GM21619 (cell line): Measurements from ENCODE around the gene TBC1D9B.
"Not testable (repeated sequence)": the region's sequence is repeated elsewhere in the genome, so short reads cannot be mapped to it uniquely, and the experiment has no call there.

Source experiments
- ATAC-seq: cut with Tn5 transposase; IDR thresholded peaks from one replicate; pipeline ENCODE4 v1.9.1; 2021; ENCODE audit not compliant: unreplicated experiment

Gene TBC1D9B

DNA sequence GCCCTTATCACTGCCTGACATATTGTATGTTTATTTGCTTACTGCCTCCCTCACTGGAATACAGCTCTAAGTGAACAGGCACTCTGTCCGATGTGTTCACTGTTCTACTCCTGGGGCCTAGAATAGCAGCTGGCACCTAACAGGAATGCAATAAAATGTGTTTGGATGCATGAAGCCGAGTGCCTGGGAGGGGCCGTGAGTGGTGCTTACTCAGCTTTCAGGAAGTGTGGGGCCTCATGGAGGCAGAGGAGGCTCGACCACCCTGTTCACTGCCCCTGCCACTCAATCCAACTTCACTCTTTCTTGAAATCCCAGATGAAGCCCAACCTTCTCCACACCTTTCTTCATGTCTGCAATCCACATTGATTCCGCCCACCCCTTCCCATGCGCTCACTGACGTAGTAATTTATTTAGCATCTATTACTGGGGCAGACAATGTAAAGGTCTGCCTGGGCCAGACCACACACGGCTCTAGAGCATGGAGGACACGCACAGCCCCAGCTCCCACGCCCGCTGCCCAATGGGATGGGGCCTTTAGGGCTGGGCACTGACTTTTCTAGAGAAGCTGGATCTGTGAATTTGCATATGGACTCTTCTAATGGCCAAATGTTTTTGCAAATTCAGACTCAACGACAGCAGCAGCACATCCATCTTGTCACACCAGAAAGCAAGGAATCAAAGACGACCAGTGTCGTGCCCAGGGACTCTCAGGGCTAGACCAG, 21.3 kb downstream of the TBC1D9B start:
- no peak for ATAC-seq

DNA sequence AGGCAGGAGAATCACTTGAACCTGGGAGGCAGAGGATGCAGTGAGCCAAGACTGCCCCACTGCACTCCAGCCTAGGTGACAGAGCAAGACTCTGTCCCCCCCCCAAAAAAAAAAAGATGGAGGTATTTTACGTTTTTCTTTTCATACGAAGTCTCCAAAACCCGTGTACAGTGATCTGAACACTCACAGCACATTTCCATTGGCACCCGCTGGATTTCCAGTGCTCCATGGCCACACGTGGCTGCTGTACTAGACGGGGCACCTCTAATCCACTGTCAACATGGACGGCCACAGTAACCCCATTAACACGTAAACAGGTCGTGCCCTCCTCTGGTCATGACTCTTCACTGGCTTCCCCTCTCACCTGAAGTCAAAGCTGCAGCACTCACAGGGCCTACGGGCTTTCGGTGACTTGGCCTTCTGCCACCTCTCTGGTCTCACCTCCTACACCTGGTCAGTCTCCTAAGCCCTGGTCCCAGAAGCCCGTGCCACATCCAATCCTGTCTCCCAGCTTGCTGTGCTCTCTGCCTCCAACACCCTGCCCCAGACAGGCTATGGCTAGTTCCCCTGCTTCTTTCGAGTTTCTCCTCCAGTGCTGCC, 22.1 kb downstream of the TBC1D9B start:
- no peak for ATAC-seq

DNA sequence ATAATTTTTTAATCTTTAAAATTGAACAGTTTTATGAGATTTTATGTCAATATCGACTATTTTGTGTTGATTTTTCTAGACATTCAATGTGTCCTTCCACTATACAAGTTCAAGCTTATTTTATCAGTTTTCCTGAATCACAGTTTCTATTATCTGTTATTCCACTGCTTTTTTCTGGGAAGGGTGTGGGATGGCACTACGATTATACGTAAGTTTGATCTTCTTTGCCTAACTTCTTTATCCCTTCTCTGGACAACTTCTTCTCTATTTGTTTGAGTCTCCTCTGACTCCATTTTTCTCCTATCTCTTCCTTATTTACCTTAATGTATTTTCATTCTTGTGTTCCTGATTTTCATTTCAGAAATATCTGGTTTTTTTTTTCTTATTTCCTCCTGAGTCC, 24.5 kb downstream of the TBC1D9B start:
- ATAC-seq: no peak

DNA sequence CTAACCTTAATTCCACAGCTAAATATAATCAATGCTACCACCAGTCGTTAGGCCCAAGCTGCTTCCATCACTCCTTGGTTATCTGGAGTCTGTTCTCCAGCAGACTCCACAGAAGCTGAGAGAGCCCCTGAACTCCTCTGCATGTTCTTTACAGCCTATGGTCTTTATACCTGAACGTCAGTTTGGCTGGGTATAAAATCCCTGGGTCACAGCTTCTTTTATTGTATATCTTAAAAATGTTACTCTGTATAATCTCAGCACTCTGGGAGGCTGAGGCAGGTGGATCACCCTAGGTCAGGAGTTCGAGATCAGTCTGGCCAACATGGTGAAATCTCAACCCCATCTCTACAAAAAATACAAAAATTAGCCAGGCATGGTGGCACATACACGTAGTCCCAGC, 25.4 kb downstream of the TBC1D9B start:
- ATAC-seq: no peak

DNA sequence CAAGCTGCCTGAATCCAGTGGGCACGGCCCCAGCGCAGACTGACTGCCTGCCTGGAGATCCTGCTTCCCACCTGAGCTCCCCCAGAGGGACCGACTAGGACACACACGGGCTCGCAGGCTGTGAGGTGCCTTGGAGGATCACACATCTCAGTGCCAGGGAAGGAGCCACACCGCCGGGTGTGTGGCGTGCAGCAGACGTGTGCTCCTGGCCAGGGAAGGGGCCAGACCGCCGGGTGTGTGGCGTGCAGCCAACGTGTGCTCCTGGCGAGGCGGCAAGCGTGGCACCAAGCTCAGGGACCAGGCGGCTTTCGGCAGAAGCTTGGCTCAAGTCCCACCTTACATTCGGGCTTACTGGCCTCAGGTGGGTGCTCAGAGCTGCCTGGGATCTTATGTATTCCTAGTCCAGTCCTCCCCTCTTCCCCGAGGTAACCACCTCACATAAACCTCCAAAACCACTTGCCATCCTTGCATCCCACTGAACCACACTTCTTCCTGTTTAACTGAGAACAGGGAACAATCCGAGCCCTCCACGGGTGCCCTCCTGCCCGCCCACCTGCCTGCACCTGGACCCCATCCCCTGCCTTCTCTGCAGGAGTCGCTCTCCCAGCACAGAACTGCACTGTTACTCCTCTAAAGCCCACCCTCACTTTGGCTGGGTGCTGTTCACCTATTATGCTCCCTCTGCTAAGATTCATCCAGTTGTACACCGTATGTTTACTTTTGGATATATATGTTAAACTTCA, 26.7 kb downstream of the TBC1D9B start:
- no peak for ATAC-seq

DNA sequence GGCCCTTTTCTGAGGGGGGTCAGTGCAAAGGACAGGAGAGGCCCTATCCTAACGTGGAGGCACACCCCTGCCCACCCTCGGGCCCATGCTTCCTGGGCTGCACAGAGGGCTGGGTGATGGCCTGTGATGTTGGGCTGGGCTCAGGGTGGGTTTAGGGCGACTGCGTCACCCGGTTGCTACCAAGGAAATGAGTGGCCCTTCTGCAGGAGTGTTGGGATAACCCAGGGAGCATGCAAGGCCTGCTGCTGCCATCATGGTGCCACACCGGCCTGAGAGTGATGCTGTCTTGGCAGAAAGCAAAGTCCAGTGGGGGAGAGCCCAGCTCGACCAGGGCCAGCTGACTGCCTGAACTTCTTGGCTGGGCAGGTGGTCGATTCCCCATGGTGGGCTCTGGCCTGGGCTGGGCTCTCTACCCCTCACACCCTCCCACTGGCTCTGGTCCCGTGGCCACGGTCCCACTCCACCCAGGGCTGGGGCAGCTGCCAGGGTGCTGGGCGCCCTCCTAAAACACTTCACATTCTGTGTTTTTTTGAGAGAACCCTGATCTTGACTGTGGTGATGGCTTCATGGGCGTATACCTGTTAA, 27.5 kb downstream of the TBC1D9B start:
- ATAC-seq: no peak

DNA sequence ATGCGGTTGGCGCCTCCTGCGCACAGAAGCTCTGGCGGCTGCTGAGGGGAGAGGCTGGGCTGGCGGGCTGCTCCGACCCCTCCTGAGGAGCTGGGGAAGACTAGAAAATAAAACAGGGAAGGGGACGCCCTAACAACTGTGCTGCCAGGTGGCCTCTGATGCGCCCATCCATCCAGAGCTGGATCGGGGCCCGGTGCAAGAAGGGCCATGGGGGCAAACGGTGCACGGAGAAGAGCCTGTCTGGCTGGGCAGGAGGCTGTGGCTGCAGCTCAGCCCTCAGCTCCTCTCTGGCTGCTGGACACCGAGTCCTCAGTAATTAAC, 28.0 kb downstream of the TBC1D9B start:
- ATAC-seq: no peak

DNA sequence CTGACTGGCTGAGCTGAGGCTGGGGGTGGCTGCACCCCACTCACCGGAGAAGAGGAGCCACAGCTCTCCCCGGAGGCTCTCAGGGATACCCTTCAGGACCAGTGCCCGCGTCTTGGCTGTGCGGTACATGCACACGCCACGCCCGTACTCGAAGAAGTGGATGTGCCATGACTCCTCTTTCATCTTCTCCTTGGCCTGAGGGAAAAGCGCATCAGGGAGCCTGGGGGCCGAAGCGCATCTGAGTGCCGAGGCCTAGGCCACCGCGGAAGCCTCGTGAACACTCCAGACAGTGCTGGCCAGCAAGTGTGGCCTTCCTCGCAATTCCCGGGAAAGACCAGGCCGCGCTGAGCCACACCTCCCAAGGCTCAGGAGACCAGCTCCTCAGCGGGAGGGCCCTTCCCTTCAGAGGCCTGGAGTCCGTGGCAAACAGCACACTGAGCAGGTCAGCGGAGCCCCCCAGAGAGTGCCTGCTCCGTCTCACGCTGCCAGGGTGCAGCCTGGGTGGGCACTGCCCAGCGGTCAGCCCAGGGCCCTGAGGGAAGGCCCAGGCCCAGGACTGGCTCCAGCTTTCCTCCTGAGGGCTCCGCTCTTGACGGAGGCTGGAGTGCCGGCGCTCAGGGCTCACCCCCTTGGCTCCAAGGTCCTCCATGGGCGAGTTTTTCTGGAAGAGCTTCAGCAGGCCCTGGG, 28.6 kb downstream of the TBC1D9B start:
- no peak for ATAC-seq

DNA sequence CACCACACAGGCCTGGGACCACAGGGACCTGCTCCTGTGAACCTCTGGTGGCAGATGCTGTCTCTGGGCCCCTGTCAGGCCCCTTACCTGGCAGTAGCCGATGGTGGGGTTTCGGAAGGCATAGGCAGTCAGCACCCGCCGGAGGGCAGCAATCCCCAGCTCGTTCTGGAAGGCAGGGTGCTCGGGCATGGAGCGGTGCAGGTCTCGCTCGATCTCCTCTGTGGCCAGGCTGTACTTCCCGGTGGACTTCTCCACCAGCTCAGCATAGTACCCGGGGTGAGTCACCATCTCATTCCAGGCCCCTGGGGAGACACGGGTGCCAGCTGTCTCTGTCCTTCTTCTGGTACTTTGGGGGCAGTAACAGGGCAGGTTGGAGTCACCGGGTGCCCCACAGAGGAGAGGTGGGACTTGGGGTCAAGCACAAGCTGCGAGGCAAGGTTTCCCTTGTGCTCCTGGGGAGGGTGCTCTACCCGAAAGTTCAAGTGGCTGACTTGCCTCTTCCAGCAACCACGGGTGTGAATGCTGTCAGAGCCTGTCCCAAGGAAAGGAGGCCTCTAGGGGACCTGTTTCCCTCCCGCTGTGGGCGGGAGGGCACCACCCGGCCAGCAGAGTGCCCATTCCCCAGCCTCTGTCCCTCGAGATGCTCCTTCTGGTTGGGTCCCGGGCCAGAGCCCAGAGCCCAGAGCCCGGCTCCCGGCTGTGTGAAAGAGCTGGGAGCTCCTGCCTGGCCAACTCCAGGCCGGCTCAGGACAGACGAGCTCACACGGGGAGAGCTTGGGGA, 29.3 kb downstream of the TBC1D9B start:
- ATAC-seq: no peak

DNA sequence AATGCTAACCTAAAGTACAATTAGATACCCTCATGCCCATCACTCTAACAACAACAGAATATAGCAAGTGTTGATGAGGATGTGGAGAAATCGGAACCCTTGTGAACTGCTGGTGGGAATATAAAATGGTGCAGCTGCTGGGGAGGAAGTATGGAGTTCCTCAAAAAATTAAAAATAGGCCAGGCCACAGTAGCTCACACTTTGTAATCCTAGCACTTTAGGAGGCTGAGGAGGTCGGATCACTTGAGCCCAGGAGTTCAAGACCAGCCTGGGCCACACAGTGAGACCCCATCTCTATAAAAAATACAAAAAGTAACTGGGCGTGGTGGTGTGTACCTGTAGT, 31.1 kb downstream of the TBC1D9B start:
- ATAC-seq: no peak

DNA sequence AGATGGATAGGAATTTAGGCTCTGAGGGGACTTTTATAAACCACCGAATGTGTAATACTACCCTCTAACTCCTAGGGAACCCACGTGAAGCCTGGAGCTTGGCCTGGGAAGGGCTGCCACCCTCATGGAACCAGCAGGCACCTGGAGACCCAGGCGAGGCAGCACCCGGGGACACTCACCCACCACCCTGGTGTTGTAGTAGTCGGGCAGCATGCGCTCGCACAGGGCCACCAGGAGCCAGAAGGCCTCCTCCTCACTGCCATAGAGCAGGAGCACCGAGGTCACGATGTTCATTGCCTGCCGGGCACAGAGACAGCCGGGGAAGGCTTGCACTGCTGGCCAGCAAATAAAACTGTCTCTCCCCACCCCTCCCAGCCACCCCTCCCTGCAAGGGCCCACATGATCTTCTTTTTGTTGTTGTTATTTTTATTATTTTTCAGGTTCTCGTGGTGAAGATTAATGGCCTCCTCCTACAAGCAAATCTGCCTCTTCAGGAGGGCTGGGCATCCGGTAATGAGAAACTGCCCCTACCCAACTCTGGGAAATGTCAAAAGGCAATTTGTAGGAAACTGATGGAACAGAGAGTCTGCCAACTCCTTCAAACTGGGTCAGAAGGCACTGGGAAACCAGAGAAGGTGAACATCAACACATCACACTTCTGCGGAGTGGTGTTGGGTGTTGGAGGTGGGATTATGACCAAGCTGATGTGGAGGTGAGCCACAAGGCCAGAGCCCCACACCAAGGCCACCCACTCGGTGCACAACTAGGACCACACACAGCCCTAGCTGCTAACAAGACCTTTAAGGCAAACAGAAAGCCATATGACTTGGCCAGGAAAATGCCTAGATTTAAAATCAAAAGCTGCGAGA, 31.7 kb downstream of the TBC1D9B start:
- ATAC-seq: no peak

DNA sequence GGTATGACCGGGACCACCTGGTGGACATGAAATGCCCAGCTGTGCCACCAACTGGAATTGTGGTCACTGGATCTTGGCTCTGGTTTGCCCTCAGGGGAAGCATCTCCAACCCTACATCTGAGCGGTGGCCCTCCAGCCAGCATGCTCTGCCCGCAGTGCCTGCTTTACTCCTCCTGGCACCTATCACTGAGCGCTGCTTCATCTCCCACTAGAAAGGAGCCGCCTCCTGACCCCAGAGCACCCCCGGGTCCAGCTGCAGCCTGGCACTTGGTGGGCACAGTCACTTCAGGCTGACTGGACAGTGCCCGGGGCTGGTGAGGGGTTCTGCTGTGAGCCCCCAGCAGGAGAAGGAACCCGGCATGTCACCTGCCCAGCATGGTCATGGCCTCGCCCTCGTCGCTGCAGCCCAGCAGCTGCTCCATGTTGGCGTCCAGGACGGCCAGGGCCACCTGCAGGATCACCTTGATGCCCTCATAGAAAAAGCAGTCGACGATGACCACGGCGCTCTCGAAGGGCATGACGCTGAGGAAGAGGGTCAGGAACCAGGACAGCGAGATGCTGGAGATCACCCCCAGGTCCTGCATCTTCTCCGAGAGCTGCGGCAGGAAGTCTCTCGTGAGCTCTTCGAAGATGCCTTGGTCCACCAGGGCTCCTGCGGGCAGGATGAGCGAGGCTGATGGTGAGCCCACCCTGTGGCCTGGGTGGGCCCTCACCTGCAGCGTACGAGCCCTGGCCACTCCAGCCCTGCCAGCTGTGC, 33.0 kb downstream of the TBC1D9B start:
- ATAC-seq: no peak

DNA sequence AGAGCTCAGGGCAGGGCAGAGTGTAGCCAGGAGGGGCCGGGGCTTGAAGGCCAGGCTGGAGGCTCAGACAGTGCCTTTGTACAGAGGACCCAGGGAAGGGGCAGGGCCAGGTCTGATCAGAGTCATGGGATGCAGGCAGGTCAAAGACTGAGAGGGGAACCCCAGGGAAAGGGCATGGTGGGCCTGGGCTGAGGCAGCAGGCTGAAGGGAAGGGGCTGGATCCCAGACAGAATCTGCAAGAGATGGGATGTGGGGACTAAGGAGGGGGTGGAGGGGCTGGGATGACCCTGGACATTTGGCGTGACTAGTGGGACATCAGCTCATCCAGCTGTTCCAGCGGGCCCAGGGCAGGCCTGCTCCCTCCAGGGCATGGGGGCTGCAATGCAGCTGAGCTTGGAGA, 33.6 kb downstream of the TBC1D9B start:
- no peak for ATAC-seq

DNA sequence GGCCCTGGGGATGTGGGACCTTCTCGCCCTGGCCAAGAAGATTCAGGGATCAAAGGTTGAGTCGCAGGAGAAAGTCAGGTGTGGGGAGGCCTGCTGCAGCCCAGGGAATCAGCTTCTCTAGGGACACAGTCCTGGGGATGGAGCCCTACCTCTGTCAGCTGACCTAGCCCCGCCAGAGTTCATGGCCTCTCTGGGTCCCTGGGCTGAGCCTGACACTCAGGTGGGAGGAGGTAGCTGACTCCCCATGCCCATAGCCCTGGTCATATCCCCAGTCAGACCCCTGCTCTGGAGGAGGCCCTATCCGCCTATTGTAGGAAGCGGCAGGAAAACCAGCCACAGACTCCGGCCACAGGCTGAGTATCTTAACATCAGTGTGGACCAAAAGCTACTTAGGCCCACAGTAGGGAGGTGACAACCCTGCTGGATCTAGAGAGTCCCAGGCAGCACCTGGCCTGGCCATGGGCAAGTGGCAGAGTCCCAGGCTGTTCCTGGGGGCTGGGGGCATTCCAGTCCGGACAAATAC, 34.0 kb downstream of the TBC1D9B start:
- no peak for ATAC-seq

DNA sequence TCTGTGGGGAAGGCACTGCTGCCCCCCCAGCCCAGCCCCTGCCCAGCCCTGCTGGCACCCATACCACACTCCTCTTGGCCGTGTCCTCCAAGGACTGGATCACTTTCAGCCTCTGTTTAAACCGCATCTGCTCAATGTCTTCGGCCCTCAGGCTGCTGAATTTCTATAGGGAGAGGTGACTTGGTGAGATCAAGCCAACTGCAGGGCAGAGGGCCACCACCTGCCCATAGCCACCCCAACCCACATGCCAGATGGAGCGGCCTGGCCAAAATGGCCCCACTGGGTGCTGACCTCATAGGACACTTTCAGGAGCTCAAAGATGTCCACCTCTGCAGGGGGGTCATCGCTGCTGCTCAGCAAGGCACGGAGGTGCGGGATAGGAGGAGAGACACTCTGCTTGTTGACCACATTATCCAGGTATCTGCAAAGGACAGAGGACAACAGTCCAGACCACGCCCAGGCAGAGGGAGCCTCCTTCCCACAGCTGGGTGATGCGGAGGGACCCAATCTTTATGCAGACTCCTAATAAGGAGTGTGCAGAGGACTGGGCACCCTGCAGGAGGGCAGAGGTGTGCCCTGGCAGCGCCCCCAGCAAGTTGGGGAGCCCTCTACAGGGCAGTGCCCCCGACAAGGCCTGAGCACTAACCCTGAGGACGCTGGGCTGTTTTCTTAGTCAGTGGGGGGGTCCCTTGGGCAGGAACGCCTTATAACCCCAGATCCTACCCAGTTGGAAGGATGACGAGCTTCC, 34.7 kb downstream of the TBC1D9B start:
- ATAC-seq: no peak

DNA sequence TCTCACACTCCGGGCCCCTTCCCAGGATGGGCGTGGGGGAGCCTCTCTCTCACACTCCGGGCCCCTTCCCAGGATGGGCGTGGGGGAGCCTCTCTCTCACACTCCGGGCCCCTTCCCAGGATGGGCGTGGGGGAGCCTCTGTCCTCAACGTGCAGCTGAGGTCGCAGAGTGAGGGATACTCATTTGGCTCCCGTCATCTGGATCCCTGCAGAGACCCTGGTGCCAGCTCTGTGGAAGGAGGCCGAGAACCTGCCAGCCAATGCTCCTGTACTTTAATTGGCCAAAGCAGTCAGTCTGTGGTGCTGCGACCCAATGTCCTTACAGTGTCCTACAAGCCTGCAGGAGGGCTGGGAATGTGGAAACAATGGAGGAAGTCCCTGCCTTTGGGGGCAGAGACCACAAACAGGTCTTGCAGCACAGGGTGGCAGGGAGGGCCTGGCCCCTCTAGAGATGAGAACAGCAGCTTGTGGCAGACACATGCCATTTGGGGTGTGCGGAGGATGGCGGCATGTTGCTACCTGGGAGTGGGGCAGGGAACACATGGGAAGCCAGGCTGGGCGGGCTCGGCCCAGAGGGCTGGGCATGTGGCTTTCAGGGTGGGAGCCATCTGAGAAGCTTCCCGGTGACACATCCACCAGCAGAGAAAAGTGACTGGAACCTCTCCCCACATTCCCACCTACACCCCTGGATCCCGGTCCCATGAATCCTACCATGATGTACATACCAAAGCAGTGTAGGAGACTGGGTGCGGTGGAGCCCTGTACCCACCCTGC, 35.5 kb downstream of the TBC1D9B start:
- ATAC-seq: no peak

DNA sequence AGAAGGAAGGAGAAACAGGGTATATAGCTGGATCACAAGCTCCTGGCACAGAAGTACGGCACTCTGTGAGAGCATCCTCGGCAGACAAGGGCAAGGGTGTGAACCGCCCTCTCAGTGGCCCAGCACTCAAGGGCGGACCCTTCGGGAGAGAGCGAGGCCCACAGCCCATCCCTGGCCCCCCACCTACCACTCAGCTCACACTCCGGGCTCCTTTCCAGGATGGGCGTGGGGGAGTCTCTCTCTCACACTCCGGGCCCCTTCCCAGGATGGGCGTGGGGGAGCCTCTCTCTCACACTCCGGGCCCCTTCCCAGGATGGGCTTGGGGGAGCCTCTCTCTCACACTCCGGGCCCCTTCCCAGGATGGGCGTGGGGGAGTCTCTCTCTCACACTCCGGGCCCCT, 36.2 kb downstream of the TBC1D9B start:
- not testable (repeated sequence) for ATAC-seq
